H1 (cell line): ENCODE results near the gene ENTREP1. TPM values are rescaled to one million over a fixed set of nuclear protein-coding genes. Genes with fewer than 3 reads are reported as not detected.

Experiments used
- CTCF ChIA-PET: fragments of 300-600 bp; sonication (Branson Sonifier 250); formaldehyde crosslinking; loops from one replicate; lab custom pipeline; 2021; ENCODE audit not compliant: partially characterized antibody; lab: Charles Lee
- POLR2A ChIA-PET: fragments of 300-600 bp; sonication (Branson Sonifier 250); formaldehyde crosslinking; loops from one replicate; lab custom pipeline; 2021; ENCODE audit warnings: inconsistent platforms; ENCODE audit not compliant: partially characterized antibody; lab: Charles Lee
- DNase-seq, 2 experiments: peaks; one replicate each; pipeline versions ENCODE4 v3.0.0 to v3.0.0-alpha.2; 2010 to 2022; ENCODE audit warnings: low spot score in 2 of 2, low read depth in 1 of 2, mixed read lengths in 1 of 2
- FAIRE-seq: peaks from 2 replicates; lab custom pipeline; 2011; peaks lifted over from hg19 to GRCh38; lab: Jason Lieb, UNC
- H2AFZ ChIP-seq: 2 replicates; pipeline ENCODE4 v1.8.1; 2012; ENCODE audit warnings: low read length, inconsistent platforms
- H2AK5ac ChIP-seq: 2 replicates; pipeline ENCODE4 v1.6.1; 2013; ENCODE audit warnings: low read depth, low read length
- H2BK120ac ChIP-seq: replicated peaks from 2 replicates; pipeline ENCODE3; 2013; ENCODE audit warnings: low read depth, low read length, inconsistent platforms
- H2BK12ac ChIP-seq: 2 replicates; pipeline ENCODE4 v1.6.1; 2013; ENCODE audit warnings: low read depth, low read length
- H2BK15ac ChIP-seq: 2 replicates; pipeline ENCODE4 v1.6.1; 2013; ENCODE audit warnings: low read length
- H2BK20ac ChIP-seq: 2 replicates; pipeline ENCODE4 v1.6.1; 2013; ENCODE audit warnings: low read length
- H2BK5ac ChIP-seq: 2 replicates; pipeline ENCODE4 v1.6.1; 2013; ENCODE audit warnings: low read depth, low read length
- H3K14ac ChIP-seq: 2 replicates; pipeline ENCODE4 v1.6.1; 2013; ENCODE audit warnings: inconsistent platforms; ENCODE audit not compliant: insufficient read length
- H3K18ac ChIP-seq: 2 replicates; pipeline ENCODE4 v1.6.1; 2013; ENCODE audit warnings: low read length; ENCODE audit errors: extremely low read depth
- H3K23ac ChIP-seq: 2 replicates; pipeline ENCODE4 v1.6.1; 2013; ENCODE audit warnings: inconsistent platforms; ENCODE audit not compliant: insufficient read length
- H3K23me2 ChIP-seq: 2 replicates; pipeline ENCODE4 v1.6.1; 2013; ENCODE audit warnings: low read depth, low read length
- H3K27ac ChIP-seq: 2 replicates; pipeline ENCODE4 v1.6.1; 2011; ENCODE audit warnings: low read depth, low read length, inconsistent platforms
- H3K27me3 ChIP-seq, 4 experiments: replicated peaks in 1 of 4; 1 replicate in 1 of 4; 2 replicates in 3 of 4; pipeline versions ENCODE4 v1.6.1 to v1.8.1; 2011 to 2013; ENCODE audit warnings: low read length in 3 of 4, mild to moderate bottlenecking in 3 of 4, inconsistent platforms in 2 of 4, mixed read lengths in 2 of 4, moderate library complexity in 1 of 4; ENCODE audit not compliant: control insufficient read depth in 3 of 4, insufficient read depth in 3 of 4; ENCODE audit errors: extremely low read depth in 1 of 4
- H3K36me3 ChIP-seq, 4 experiments: 2 replicates each; pipeline versions ENCODE4 v1.6.1 to v1.8.1; 2011 to 2013; ENCODE audit warnings: mild to moderate bottlenecking in 4 of 4, low read length in 3 of 4, moderate library complexity in 2 of 4, control low read depth in 1 of 4, inconsistent platforms in 1 of 4; ENCODE audit not compliant: insufficient read depth in 4 of 4, control insufficient read depth in 2 of 4
- H3K4ac ChIP-seq: replicated peaks from 2 replicates; pipeline ENCODE3; 2013; ENCODE audit warnings: low read length, low read depth, mixed read lengths, inconsistent platforms; ENCODE audit not compliant: insufficient read length
- H3K4me1 ChIP-seq, 4 experiments: replicated peaks in 1 of 4; 1 replicate in 1 of 4; 2 replicates in 3 of 4; pipeline versions ENCODE4 v1.6.1 to v1.8.1; 2011 to 2013; ENCODE audit warnings: low read length in 3 of 4, inconsistent platforms in 2 of 4, mixed read lengths in 1 of 4; ENCODE audit not compliant: insufficient read depth in 4 of 4, control insufficient read depth in 3 of 4
- H3K4me2 ChIP-seq, 2 experiments: 2 replicates each; pipeline versions ENCODE4 v1.6.1 to v1.8.1; 2011 to 2013; ENCODE audit warnings: low read depth in 2 of 2, low read length in 2 of 2, control low read depth in 1 of 2, inconsistent platforms in 1 of 2, mild to moderate bottlenecking in 1 of 2; ENCODE audit not compliant: insufficient read depth in 1 of 2
- H3K4me3 ChIP-seq, 4 experiments: fragments of 200-600, 300-600 bp in 1 of 4; sonication (generic), shearing (Covaris generic), sonication (Bioruptor Twin) in 1 of 4; 2 replicates each; pipeline versions ENCODE4 v1.5.1 to v1.8.1; 2011 to 2016; ENCODE audit warnings: low read length in 4 of 4, low read depth in 3 of 4, control low read depth in 2 of 4, inconsistent platforms in 2 of 4, mild to moderate bottlenecking in 2 of 4, mixed read lengths in 1 of 4, moderate library complexity in 1 of 4; ENCODE audit not compliant: insufficient read depth in 2 of 4; ENCODE audit errors: extremely low read depth in 1 of 4
- H3K56ac ChIP-seq: replicated peaks from 2 replicates; pipeline ENCODE3; 2013; ENCODE audit warnings: low read depth, mild to moderate bottlenecking, mixed read lengths, low read length, inconsistent platforms; ENCODE audit not compliant: insufficient read length
- H3K79me1 ChIP-seq: 2 replicates; pipeline ENCODE4 v1.6.1; 2013; ENCODE audit warnings: low read depth, low read length, control low read depth
- H3K79me2 ChIP-seq, 2 experiments: 2 replicates each; pipeline versions ENCODE4 v1.6.1 to v1.8.1; 2012 to 2013; ENCODE audit warnings: low read length in 2 of 2, mild to moderate bottlenecking in 2 of 2, inconsistent platforms in 1 of 2; ENCODE audit not compliant: insufficient read depth in 2 of 2, control insufficient read depth in 1 of 2
- H3K9ac ChIP-seq, 4 experiments: replicated peaks in 1 of 4; 1 replicate in 1 of 4; 2 replicates in 3 of 4; pipeline versions ENCODE4 v1.6.1 to v1.8.1; 2011 to 2013; ENCODE audit warnings: low read depth in 3 of 4, low read length in 3 of 4, control low read depth in 2 of 4, mild to moderate bottlenecking in 2 of 4, moderate library complexity in 2 of 4, inconsistent platforms in 1 of 4; ENCODE audit errors: extremely low read depth in 1 of 4
- H3K9me3 ChIP-seq, 2 experiments: 2 replicates each; pipeline versions ENCODE4 v1.6.1 to v1.8.1; 2012 to 2013; ENCODE audit warnings: mild to moderate bottlenecking in 2 of 2, moderate library complexity in 2 of 2, control low read depth in 1 of 2, inconsistent platforms in 1 of 2, low read depth in 1 of 2, low read length in 1 of 2, mixed read lengths in 1 of 2; ENCODE audit not compliant: insufficient read depth in 2 of 2
- H4K20me1 ChIP-seq, 2 experiments: replicated peaks in 1 of 2; 2 replicates each; pipeline versions ENCODE3 to v1.8.1; 2011 to 2013; ENCODE audit warnings: inconsistent platforms in 2 of 2, low read length in 2 of 2, mild to moderate bottlenecking in 1 of 2; ENCODE audit not compliant: insufficient read depth in 2 of 2, control insufficient read depth in 1 of 2
- H4K5ac ChIP-seq: 2 replicates; pipeline ENCODE4 v1.6.1; 2013; ENCODE audit warnings: low read length, low read depth, mixed read lengths, inconsistent platforms; ENCODE audit not compliant: insufficient read length
- H4K8ac ChIP-seq: 2 replicates; pipeline ENCODE4 v1.8.0; 2013; ENCODE audit warnings: mild to moderate bottlenecking, moderate library complexity, low read length, inconsistent platforms; ENCODE audit not compliant: insufficient read depth; ENCODE audit errors: extremely low read depth
- H4K91ac ChIP-seq: replicated peaks from 2 replicates; pipeline ENCODE3; 2013; ENCODE audit warnings: low read length, mixed read lengths, inconsistent platforms; ENCODE audit not compliant: insufficient read length
- GABPA ChIP-seq: IDR thresholded peaks from 2 replicates; pipeline ENCODE4 v1.6.1; 2011; ENCODE audit warnings: mild to moderate bottlenecking, low read length, moderate library complexity, borderline replicate concordance; ENCODE audit not compliant: insufficient read depth
- KDM4A ChIP-seq: IDR thresholded peaks from one replicate; pipeline ENCODE4 v1.7.1; 2012; ENCODE audit warnings: low read depth, mild to moderate bottlenecking, moderate library complexity, low read length, inconsistent platforms; ENCODE audit not compliant: severe bottlenecking
- WGBS, 2 experiments: shearing (Covaris generic) in 1 of 2; methylation state at CpG; one replicate each; pipeline versions ENCODE4 v1.1.6 to v1.1.7; 2013 to 2015; ENCODE audit warnings: low lambda C conversion rate in 2 of 2, mixed read lengths in 2 of 2, inconsistent platforms in 1 of 2, low coverage in 1 of 2, missing lambda C conversion rate in 1 of 2; ENCODE audit not compliant: insufficient replicate concordance in 2 of 2, insufficient coverage in 1 of 2, insufficient read length in 1 of 2; ENCODE audit errors: extremely low coverage in 1 of 2, missing lambda C conversion rate in 1 of 2; 5-methylcytosine and 5-hydroxymethylcytosine counted together
- polyA plus RNA-seq, 7 experiments: library from polyadenylated mRNA; depleted of rRNA in 3 of 7; stranded (reverse) in 5 of 7; unstranded in 2 of 7; fragments of >200 nt in 5 of 7; fragments of 200-250 nt in 2 of 7; gene quantifications; 1 replicate in 5 of 7; 2 replicates in 1 of 7; 4 replicates in 1 of 7; pipeline versions ENCODE4 v1.2.1 to v1.2.3, GENCODE V29; 2011 to 2013; ENCODE audit warnings: missing spikeins in 2 of 7, mixed read lengths in 2 of 7
- total RNA-seq: library from RNA; stranded (reverse); fragmentation: NEBNext Ultra II Directional; extraction: Animal tissue kit (Norgen Biotek cat#: 25700); gene quantifications from 2 replicates; pipeline ENCODE4 v1.2.1, GENCODE V29; 2021
- TF ChIP-seq, protein P1 (sequence below): IDR thresholded peaks from 2 replicates; pipeline ENCODE4 v1.6.1; 2011; ENCODE audit warnings: low read length, improper control_type of control experiment

The ENTREP1 gene
- total and polyA plus RNA-seq, 2 of the 8 experiments (the other 6 are each of a cell fraction or from before 2014, with no cell fraction given) = 15.3 to 25.0 TPM

DNA sequence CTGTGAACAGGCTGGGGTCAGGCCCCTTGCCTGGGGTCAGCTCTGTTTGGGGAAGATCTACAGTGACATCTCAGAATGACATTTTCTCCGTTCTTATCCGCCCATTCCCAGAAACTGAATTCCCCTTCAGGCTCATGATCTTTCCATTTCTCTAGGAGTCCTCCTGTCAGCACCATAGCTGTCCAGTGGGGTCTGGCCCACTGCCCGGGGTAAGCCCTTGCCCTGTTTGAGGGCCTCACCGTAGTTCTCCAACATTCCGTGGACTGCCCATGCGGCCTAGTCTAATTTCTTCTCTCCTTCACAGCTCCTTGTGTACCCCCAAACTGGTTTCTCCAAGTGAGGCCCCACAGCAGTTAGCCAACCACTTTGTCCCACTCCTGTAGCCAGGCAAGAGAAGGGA lies 68.4 kb downstream of the ENTREP1 start:
- Histone ChIP-seq H3K27me3 (no peaks in the 10 kb centered on the region), H3K79me2 (no peaks in the 10 kb centered on the region), H2BK15ac (no peak overlapping the region), H4K5ac (no peak overlapping the region), H2AFZ (no peak overlapping the region), H2AK5ac (no peak overlapping the region), H3K14ac (no peak overlapping the region), H3K36me3 (peaks cover 0 to 6% (median 2%) of the 10 kb centered on the region in 4 experiments; a peak in 3 of 8 replicates), H3K4me2 (no peak overlapping the region), H3K56ac (no peak overlapping the region), H3K27ac (no peak overlapping the region), H3K23me2 (no peaks in the 10 kb centered on the region), H2BK20ac (0 out of 2 replicates have a peak overlapping the region, but pooled peaks have one; percentile 13), H3K23ac (no peak overlapping the region), H4K91ac (no peak overlapping the region), H2BK120ac (no peak overlapping the region), H4K8ac (no peak overlapping the region), H3K9me3 (no peaks in the 10 kb centered on the region), H3K79me1 (no peaks in the 10 kb centered on the region), H3K9ac (no peak overlapping the region), H3K4me3 (no peak overlapping the region), H3K18ac (no peak overlapping the region), H3K4me1 (peaks cover 0 to 2% (median 0%) of the 10 kb centered on the region in 4 experiments; a peak in 1 of 7 replicates), H3K4ac (no peak overlapping the region), H2BK12ac (no peak overlapping the region)
- 93% methylated on average over 6 of the region's 6 CpGs; no CpG with 5 or more reads in 1 of the 2 experiments for WGBS, 2 experiments
- ChIA-PET POLR2A (interaction anchor here (1.3 kb wide), 2 partner anchors 9 to 86 kb away, joined by 3 read pairs; no protein-coding TSS in a partner anchor), CTCF (interaction anchor here (1.2 kb wide), 1 partner anchor 9 kb away, joined by 4 read pairs; no protein-coding TSS in a partner anchor)
- DNase-seq (no peak), FAIRE-seq (no peak)
- no peak for TF ChIP-seq GABPA
- TF ChIP-seq KDM4A = no peak
- TF ChIP-seq, protein P1, sequence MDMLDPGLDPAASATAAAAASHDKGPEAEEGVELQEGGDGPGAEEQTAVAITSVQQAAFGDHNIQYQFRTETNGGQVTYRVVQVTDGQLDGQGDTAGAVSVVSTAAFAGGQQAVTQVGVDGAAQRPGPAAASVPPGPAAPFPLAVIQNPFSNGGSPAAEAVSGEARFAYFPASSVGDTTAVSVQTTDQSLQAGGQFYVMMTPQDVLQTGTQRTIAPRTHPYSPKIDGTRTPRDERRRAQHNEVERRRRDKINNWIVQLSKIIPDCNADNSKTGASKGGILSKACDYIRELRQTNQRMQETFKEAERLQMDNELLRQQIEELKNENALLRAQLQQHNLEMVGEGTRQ = no peak
- TF ChIP-seq, all 59 proteins: peak for 0
- Histone ChIP-seq H4K20me1 (no peaks in the 10 kb centered on the region), H2BK5ac (no peak overlapping the region)
